Measurements from ENCODE around the gene HHATL. TPM values are rescaled to one million over a fixed set of nuclear protein-coding genes. Genes with fewer than 3 reads are reported as not detected.

Gene HHATL
- total RNA-seq, 1 experiment from 2014 or later = 0.92 TPM

- TF ChIP-seq ZNF219 (CRISPR knock-in tag; IDR thresholded peaks at IDR 0.05; ENCODE audit: borderline replicate concordance) (no peak), KAT7 (CRISPR knock-in tag; IDR thresholded peaks at IDR 0.05; ENCODE audit: borderline replicate concordance) (no peak), ZNF425 (CRISPR knock-in tag; conservative IDR thresholded peaks at IDR 0.05) (no peak), RELA (CRISPR knock-in tag; IDR thresholded peaks at IDR 0.05; ENCODE audit: borderline replicate concordance) (no peak), ESRRA (CRISPR knock-in tag; IDR thresholded peaks at IDR 0.05; ENCODE audit: borderline replicate concordance) (no peak), SP1 (CRISPR knock-in tag; conservative IDR thresholded peaks at IDR 0.05) (no peak), SMAD4 (CRISPR knock-in tag; IDR thresholded peaks at IDR 0.05) (no peak)
- TF ChIP-seq, protein P1, sequence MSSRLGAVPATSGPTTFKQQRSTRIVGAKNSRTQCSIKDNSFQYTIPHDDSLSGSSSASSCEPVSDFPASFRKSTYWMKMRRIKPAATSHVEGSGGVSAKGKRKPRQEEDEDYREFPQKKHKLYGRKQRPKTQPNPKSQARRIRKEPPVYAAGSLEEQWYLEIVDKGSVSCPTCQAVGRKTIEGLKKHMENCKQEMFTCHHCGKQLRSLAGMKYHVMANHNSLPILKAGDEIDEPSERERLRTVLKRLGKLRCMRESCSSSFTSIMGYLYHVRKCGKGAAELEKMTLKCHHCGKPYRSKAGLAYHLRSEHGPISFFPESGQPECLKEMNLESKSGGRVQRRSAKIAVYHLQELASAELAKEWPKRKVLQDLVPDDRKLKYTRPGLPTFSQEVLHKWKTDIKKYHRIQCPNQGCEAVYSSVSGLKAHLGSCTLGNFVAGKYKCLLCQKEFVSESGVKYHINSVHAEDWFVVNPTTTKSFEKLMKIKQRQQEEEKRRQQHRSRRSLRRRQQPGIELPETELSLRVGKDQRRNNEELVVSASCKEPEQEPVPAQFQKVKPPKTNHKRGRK (CRISPR knock-in tag; IDR thresholded peaks at IDR 0.05; ENCODE audit: borderline replicate concordance) = no peak
- TF ChIP-seq, protein P2, sequence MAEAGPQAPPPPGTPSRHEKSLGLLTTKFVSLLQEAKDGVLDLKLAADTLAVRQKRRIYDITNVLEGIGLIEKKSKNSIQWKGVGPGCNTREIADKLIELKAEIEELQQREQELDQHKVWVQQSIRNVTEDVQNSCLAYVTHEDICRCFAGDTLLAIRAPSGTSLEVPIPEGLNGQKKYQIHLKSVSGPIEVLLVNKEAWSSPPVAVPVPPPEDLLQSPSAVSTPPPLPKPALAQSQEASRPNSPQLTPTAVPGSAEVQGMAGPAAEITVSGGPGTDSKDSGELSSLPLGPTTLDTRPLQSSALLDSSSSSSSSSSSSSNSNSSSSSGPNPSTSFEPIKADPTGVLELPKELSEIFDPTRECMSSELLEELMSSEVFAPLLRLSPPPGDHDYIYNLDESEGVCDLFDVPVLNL (CRISPR knock-in tag; IDR thresholded peaks at IDR 0.05; ENCODE audit: borderline replicate concordance, low read depth) = no peak
- TF ChIP-seq, protein P3, sequence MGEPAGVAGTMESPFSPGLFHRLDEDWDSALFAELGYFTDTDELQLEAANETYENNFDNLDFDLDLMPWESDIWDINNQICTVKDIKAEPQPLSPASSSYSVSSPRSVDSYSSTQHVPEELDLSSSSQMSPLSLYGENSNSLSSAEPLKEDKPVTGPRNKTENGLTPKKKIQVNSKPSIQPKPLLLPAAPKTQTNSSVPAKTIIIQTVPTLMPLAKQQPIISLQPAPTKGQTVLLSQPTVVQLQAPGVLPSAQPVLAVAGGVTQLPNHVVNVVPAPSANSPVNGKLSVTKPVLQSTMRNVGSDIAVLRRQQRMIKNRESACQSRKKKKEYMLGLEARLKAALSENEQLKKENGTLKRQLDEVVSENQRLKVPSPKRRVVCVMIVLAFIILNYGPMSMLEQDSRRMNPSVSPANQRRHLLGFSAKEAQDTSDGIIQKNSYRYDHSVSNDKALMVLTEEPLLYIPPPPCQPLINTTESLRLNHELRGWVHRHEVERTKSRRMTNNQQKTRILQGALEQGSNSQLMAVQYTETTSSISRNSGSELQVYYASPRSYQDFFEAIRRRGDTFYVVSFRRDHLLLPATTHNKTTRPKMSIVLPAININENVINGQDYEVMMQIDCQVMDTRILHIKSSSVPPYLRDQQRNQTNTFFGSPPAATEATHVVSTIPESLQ (CRISPR knock-in tag; IDR thresholded peaks at IDR 0.05) = no peak
Observed at GRCh38 chr3:42742688-42743087, 40.1 kb upstream of the HHATL start (continued).

- no peak overlapping the region for H3K4me3 Mint-ChIP-seq
- no peaks in the 10 kb centered on the region for H3K27me3 Mint-ChIP-seq (ENCODE audit: low read depth)
- POLR2A ChIA-PET = no interaction called here
- CTCF ChIA-PET = interaction anchor here (0.9 to 4.9 kb wide), 3 partner anchors 81 to 89 kb away, joined by 3 to 24 read pairs (median 6); no protein-coding TSS in a partner anchor
- ATAC-seq = no peak
- H3K9me3 Mint-ChIP-seq = no peaks in the 10 kb centered on the region; the same call in 1 of the 2 replicates
- peaks cover 19% of the 10 kb centered on the region; the same call in 1 of the 2 replicates for H3K4me1 Mint-ChIP-seq
- no peaks in the 10 kb centered on the region for H3K36me3 Mint-ChIP-seq
- no peak for DNase-seq (ENCODE audit: low spot score)
- H3K27ac Mint-ChIP-seq = no peak overlapping the region
- TF ChIP-seq ZNF425 (CRISPR knock-in tag; conservative IDR thresholded peaks at IDR 0.05) = no peak
- no peak for TF ChIP-seq HMGXB4 (CRISPR knock-in tag; IDR thresholded peaks at IDR 0.05)
- no peak for TF ChIP-seq MYBL2 (CRISPR knock-in tag; IDR thresholded peaks at IDR 0.05)
- TF ChIP-seq JAZF1 (CRISPR knock-in tag; IDR thresholded peaks at IDR 0.05) = no peak
- no peak for TF ChIP-seq NR3C1 (CRISPR knock-in tag; conservative IDR thresholded peaks at IDR 0.05; ENCODE audit: low read depth)
- TF ChIP-seq NFATC4 (CRISPR knock-in tag; IDR thresholded peaks at IDR 0.05) = no peak
- TF ChIP-seq KAT7 (CRISPR knock-in tag; IDR thresholded peaks at IDR 0.05; ENCODE audit: borderline replicate concordance) = no peak
Observed at GRCh38 chr3:42742259-42742658, 39.7 kb upstream of the HHATL start.
